ENCODE data around the gene EIF6.

DNA sequence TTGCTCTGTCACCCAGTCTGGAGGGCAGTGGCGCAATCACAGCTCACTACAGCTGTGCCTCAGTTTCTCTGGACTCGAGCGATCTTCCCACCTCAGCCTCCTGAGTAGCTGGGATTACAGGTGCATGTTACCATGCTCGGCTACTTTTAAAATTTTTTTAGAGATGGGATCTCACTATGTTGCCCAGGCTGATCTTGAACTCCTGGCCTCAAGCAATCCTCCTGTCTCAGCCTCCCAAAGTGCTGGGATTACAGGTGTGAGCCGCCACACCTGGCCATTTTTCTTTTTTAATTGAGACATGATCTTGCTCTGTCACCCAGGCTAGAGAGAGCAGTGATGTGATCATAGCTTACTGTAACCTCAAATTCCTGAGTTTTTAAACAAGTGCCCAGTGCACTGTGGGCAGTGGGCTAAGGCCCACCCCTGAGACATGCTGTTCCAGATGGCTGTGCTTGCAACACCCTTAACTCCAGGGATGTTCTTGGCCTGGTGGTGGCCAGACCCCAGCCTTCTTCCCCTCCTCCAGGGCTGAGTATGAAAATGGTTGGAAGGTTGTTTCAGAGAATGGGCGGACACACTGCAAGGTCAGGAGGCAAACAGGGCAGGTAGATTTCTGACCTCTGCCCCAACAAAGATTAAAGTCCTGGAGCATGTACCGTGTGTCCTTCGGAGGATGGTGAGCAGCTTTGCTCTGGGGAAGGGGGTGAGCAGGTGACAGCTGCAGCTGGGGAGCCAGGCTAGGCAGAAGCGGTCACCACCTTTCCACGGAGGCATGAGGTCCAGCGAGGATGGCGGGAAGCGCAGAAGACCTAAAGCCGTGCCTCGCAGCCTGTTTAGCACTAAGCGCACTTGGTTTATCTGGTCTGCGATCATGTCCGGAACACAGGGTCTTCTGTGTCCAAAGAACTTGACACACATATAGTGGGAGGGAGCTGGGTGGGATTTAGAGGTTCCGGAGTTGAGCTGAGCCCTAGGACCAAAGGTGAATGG is 9.0 kb upstream of the EIF6 start:
- TF ChIP-seq CTCF (conservative IDR thresholded peaks at IDR 0.05; ENCODE audit: low read length) (no peak), EZH2phosphoT487 (IDR thresholded peaks at IDR 0.05; ENCODE audit: borderline replicate concordance, low read depth, low read length) (no peak)
